Measurements from ENCODE around the gene KRT33A.

KRT33A gene

GRCh38 chr17:41301204-41301790 is 49.3 kb downstream of the KRT33A start:
- DNase-seq, result no peak

GRCh38 chr17:41298458-41299135 is 52.0 kb downstream of the KRT33A start:
- no peak for DNase-seq

- no peak for DNase-seq
Observed at GRCh38 chr17:41296846-41297245, 53.8 kb downstream of the KRT33A start.

Data from CD4-positive, alpha-beta T cell treated with Interferon gamma for 1 hour (primary cell).